Measurements from ENCODE around the gene NHSL1. TPM values are rescaled to one million over a fixed set of nuclear protein-coding genes. Genes with fewer than 3 reads are reported as not detected.

Gene NHSL1
- total and polyA plus RNA-seq, 2 of the 8 experiments (the other 6 are each of a cell fraction or from before 2014, with no cell fraction given): 7.2 to 32.4 TPM

DNA sequence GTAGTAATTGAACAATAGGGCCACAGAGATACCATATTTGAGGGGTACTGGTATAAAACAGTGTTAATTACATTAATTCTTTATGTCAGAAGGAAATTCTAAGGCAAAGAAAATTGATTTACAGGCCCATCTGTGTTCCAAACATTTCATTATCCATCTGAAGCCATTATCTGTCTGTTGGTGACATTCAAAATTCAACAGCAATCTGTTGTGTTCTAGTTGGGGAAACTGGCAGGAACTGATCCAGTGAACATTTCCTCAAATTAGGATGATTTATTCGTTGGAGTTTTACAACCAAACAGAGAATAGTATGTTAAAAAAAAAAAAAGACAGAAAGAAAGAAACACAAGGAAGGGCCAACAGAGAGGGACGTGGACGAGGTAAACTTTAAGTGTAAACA is 65.2 kb downstream of the NHSL1 start:
- no peak overlapping the region for H2AK5ac ChIP-seq (ENCODE audit: low read depth, low read length)
- H3K23ac ChIP-seq (ENCODE audit: insufficient read length): no peak overlapping the region
- no peak overlapping the region for H2BK15ac ChIP-seq (ENCODE audit: low read length)
- no peaks in the 10 kb centered on the region for H3K9me3 ChIP-seq (ENCODE audit: insufficient read depth in 2 of 2, low read depth in 1 of 2, low read length in 1 of 2)
- no peaks in the 10 kb centered on the region for H3K79me1 ChIP-seq (ENCODE audit: low read depth, low read length)
- H3K27me3 ChIP-seq (replicated peaks in 1 of 4; ENCODE audit: control insufficient read depth in 3 of 4, extremely low read depth in 1 of 4, insufficient read depth in 3 of 4, low read length in 3 of 4): no peaks in the 10 kb centered on the region
- H4K20me1 ChIP-seq (replicated peaks in 1 of 2; ENCODE audit: control insufficient read depth in 1 of 2, insufficient read depth in 2 of 2, low read length in 2 of 2): peaks cover 2 to 3% of the 10 kb centered on the region in 2 experiments
- no peak overlapping the region for H3K9ac ChIP-seq (replicated peaks in 1 of 4; ENCODE audit: extremely low read depth in 1 of 4, low read depth in 3 of 4, low read length in 3 of 4)
- H3K4me2 ChIP-seq (ENCODE audit: insufficient read depth in 1 of 2, low read depth in 2 of 2, low read length in 2 of 2): no peak overlapping the region
- H3K23me2 ChIP-seq (ENCODE audit: low read depth, low read length): no peaks in the 10 kb centered on the region
- no peak overlapping the region for H4K8ac ChIP-seq (ENCODE audit: extremely low read depth, insufficient read depth, low read length)
- peaks cover 0 to 14% (median 1%) of the 10 kb centered on the region in 4 experiments; a peak in 6 of 8 replicates for H3K36me3 ChIP-seq (ENCODE audit: control insufficient read depth in 2 of 4, insufficient read depth in 4 of 4, low read length in 3 of 4)
- no peak overlapping the region for H4K5ac ChIP-seq (ENCODE audit: insufficient read length, low read depth, low read length)
- no peak overlapping the region for H3K27ac ChIP-seq (ENCODE audit: low read depth, low read length)
- WGBS, 2 experiments (ENCODE audit: extremely low coverage in 1 of 2, insufficient coverage in 1 of 2, insufficient read length in 1 of 2, insufficient replicate concordance in 2 of 2, low coverage in 1 of 2, low lambda C conversion rate in 2 of 2, missing lambda C conversion rate in 1 of 2): 79% methylated on average over 3 of the region's 3 CpGs; no CpG with 5 or more reads in 1 of the 2 experiments
- FAIRE-seq: no peak
- H3K14ac ChIP-seq (ENCODE audit: insufficient read length): no peak overlapping the region
- ChIA-PET POLR2A (ENCODE audit: partially characterized antibody) (interaction anchor here (0.6 kb wide), 1 partner anchor 9 kb away, joined by 3 read pairs; no protein-coding TSS in a partner anchor), CTCF (ENCODE audit: partially characterized antibody) (interaction anchor here (0.6 to 11.4 kb wide), 2 partner anchors 16 to 72 kb away, joined by 3 to 192 read pairs; no protein-coding TSS in a partner anchor)
- H3K18ac ChIP-seq (ENCODE audit: extremely low read depth, low read length): no peak overlapping the region
- H2BK12ac ChIP-seq (ENCODE audit: low read depth, low read length): no peak overlapping the region
- no peak overlapping the region for H4K91ac ChIP-seq (replicated peaks; ENCODE audit: insufficient read length, low read length)
- H2AFZ ChIP-seq (ENCODE audit: low read length): no peak overlapping the region
- TF ChIP-seq ZNF274 (IDR thresholded peaks at IDR 0.05; ENCODE audit: borderline replicate concordance, extremely low read depth, low read length) (no peak), GABPA (IDR thresholded peaks at IDR 0.05; ENCODE audit: borderline replicate concordance, insufficient read depth, low read length) (no peak), SIRT6 (IDR thresholded peaks at IDR 0.05; ENCODE audit: low read length) (no peak), PHF8 (conservative IDR thresholded peaks at IDR 0.05; ENCODE audit: low read depth, low read length) (no peak), TEAD4 (IDR thresholded peaks at IDR 0.05; ENCODE audit: low read depth, low read length) (no peak), SRF (IDR thresholded peaks at IDR 0.05; ENCODE audit: low read depth, low read length) (no peak), NANOG (IDR thresholded peaks at IDR 0.05; ENCODE audit: insufficient read depth, low read depth, low read length, poor library complexity, severe bottlenecking) (no peak), CBX5 (IDR thresholded peaks at IDR 0.05; ENCODE audit: low read depth, low read length) (no peak), EGR1 (IDR thresholded peaks at IDR 0.05; ENCODE audit: borderline replicate concordance, low read depth, low read length) (no peak), CEBPB (IDR thresholded peaks at IDR 0.05; ENCODE audit: low read depth, low read length) (no peak)
- TF ChIP-seq, protein P1, sequence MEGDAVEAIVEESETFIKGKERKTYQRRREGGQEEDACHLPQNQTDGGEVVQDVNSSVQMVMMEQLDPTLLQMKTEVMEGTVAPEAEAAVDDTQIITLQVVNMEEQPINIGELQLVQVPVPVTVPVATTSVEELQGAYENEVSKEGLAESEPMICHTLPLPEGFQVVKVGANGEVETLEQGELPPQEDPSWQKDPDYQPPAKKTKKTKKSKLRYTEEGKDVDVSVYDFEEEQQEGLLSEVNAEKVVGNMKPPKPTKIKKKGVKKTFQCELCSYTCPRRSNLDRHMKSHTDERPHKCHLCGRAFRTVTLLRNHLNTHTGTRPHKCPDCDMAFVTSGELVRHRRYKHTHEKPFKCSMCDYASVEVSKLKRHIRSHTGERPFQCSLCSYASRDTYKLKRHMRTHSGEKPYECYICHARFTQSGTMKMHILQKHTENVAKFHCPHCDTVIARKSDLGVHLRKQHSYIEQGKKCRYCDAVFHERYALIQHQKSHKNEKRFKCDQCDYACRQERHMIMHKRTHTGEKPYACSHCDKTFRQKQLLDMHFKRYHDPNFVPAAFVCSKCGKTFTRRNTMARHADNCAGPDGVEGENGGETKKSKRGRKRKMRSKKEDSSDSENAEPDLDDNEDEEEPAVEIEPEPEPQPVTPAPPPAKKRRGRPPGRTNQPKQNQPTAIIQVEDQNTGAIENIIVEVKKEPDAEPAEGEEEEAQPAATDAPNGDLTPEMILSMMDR (IDR thresholded peaks at IDR 0.05; ENCODE audit: control extremely low read depth in 1 of 3, insufficient read depth in 1 of 3, low read depth in 1 of 3, low read length in 3 of 3): no peak
- no peak overlapping the region for H3K56ac ChIP-seq (replicated peaks; ENCODE audit: insufficient read length, low read depth, low read length)
- H3K4ac ChIP-seq (replicated peaks; ENCODE audit: insufficient read length, low read depth, low read length): no peak overlapping the region
- no peak overlapping the region for H2BK20ac ChIP-seq (ENCODE audit: low read length)
- no peaks in the 10 kb centered on the region; a peak in 2 of 7 replicates for H3K4me1 ChIP-seq (replicated peaks in 1 of 4; ENCODE audit: control insufficient read depth in 3 of 4, insufficient read depth in 4 of 4, low read length in 3 of 4)
- no peak overlapping the region for H3K4me3 ChIP-seq (ENCODE audit: extremely low read depth in 1 of 4, insufficient read depth in 2 of 4, low read depth in 3 of 4, low read length in 4 of 4)
- H3K79me2 ChIP-seq (ENCODE audit: control insufficient read depth in 1 of 2, insufficient read depth in 2 of 2, low read length in 2 of 2): no peaks in the 10 kb centered on the region
- H2BK5ac ChIP-seq (ENCODE audit: low read depth, low read length): no peak overlapping the region
- DNase-seq (ENCODE audit: low read depth in 1 of 2, low spot score in 2 of 2): no peak
- H2BK120ac ChIP-seq (replicated peaks; ENCODE audit: low read depth, low read length): no peak overlapping the region
